NCI-H446 (cell line): ENCODE measurements around the gene IL6.
"Not testable (repeated sequence)": the region's sequence is repeated elsewhere in the genome, so short reads cannot be mapped to it uniquely, and the experiment has no call there.

Experiments
- DNase-seq, 2 experiments: peaks; one replicate each; lab custom pipeline; 2025; lab: John Stamatoyannopoulos, UW

IL6 gene

GRCh38 chr7:22726907-22727713 is at the start of gene IL6:
Gene IL6 (plus strand): TSS chr7:22727200. CDS start chr7:22727263, 63 bp downstream.
- peak in 1 of 2 experiments; percentile 70 for DNase-seq

DNA sequence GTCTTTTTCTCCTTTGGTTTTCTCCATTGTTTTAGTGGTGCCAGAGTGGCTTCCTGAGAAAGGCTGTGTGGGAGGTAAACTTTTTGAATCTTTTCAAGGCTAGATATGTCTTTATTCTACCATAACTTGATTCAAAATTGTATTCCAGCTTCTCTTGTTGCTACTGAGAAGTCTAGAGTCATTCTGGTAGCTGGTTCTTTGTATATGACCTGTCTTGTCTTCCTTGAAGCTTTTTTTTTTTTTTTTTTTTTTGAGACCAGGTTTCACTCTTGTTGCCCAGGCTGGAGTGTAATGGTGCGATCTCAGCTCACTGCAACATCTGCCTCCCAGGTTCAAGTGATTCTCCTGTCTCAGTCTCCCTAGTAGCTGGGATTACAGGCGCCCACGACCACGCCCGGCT is 49.7 kb upstream of the IL6 start:
- DNase-seq = not testable (repeated sequence)

- no peak for DNase-seq
Observed at GRCh38 chr7:22677680-22678079, 49.3 kb upstream of the IL6 start.

GRCh38 chr7:22680482-22680911 is 46.5 kb upstream of the IL6 start:
- no peak for DNase-seq

DNA sequence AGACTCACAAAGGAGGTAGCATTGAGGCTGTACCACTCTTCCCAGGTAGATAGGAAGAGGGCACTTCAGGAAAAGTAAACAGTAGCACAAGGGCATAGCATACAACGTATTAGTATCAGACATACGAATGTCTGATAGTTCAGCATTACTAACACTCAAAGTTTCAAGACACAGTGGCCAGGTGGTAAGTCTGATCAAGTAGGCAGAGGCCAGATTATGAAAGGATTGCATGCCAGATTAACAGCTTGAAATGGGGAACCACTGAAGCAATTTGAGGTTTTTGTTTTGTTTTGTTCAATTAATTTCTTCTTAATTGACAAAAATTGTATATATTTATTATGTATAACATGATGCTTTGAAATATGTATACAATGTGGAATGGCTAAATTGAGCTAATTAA is 45.7 kb upstream of the IL6 start:
- no peak for DNase-seq

DNA sequence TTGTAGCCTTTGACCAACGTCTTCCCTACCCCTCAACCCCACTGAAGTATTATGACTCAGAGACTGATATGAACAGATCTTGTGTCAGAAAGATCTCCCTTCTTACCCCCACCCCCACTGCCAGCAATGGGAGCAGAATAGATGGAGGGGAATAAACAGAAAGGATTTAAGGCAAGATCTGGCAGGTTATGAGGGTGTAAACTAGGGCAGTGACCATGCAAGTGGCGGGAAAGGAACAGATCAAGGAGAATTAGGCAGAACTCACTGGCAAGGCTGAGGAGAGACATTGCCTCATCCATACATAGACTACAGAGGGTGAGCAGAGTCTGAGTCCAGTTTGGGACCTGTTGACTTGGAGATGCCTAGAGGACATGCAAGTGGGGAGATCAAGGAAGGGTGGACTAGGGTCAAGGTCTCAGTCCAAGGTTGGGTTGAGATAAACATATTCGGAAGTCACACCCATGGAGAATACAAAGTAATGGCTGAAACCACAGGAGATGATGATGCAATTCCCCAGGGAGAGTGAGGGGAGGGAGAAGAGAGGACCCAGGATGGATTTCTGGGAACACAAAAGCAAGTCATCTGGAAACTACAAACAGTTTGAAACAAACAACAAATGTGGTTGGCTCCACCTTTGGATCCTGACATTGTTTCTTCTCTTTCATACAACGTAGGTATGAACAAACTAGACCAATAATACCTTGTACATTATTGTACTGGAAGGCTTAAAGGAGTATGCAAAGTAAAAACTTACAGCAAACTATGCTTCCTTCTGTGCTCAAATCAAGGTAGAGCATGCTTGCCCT is 44.9 kb upstream of the IL6 start:
- no peak for DNase-seq

DNA sequence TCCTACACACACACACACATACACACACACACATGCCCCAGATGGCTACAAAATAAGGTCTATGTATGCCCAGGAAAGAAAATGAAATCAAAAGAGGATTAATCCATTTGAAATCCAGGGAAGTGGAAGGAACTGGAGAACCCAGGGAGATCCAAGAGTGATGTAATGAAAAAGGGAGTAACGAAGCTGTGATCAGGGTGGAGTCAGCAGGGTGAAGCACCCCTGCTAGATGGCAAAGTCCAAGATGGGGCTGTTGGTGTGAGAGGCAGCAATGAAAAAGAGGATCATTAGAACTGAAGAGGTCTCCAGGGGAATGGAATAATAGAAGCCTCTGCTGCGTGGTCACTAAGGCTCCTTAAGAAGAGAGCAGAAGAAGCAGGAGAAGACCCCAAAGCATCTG is 43.6 kb upstream of the IL6 start:
- no peak for DNase-seq

GRCh38 chr7:22686620-22687019 is 40.4 kb upstream of the IL6 start:
- DNase-seq = no peak

DNA sequence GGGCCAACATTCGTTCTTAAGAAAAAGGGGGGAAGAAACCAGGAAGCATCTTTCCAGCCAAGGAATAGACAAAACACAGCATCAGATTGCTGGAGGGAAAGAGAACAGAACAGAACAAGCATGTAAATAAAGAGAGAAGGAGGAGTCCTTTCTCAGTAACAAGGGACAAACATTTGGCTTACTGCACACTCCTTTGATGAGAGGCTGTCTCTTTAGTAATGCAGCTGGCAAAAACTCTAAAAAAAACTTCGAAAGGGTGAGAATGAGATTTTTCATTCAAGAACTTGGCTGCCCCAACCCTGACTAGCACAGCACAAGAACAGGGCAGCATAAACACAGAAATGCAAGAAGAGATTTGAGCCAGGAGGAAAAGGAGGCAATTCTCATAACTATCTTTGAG is 38.9 kb upstream of the IL6 start:
- DNase-seq = no peak

GRCh38 chr7:22688934-22689333 is 38.1 kb upstream of the IL6 start:
- DNase-seq = not testable (repeated sequence)

GRCh38 chr7:22694597-22695207 is 32.3 kb upstream of the IL6 start:
- no peak for DNase-seq

GRCh38 chr7:22695476-22696132 is 31.4 kb upstream of the IL6 start:
- DNase-seq = no peak

- DNase-seq = no peak
Observed at GRCh38 chr7:22696541-22697228, 30.3 kb upstream of the IL6 start.

DNA sequence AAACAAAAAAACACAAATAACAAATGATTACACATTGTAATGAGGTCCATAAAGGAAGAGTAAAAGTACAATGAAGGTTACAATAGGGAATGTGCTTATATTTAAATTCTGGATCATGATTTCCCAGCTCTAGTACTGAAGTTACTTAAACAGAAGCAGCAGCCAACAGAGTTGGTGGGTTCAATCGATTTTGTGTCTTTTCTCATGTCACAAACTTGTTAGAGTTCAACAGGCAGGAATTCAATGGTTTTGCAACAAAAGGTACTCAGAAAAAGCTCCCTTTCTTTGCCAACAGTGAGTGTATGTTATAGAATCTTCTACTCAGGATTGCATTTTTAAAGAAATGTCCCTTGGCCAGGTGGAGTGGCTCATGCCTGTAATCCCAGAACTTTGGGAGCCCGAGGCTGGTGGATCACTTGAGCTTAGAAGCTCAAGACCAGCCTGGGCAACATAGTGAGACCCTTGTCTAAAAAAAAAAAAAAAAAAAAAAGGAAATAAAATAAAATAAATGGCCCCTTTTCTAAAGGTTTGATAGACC is 29.6 kb upstream of the IL6 start:
- DNase-seq = no peak

- DNase-seq = no peak
Observed at GRCh38 chr7:22697876-22698606, 29.0 kb upstream of the IL6 start.

GRCh38 chr7:22698767-22699166 is 28.2 kb upstream of the IL6 start:
- no peak for DNase-seq

DNA sequence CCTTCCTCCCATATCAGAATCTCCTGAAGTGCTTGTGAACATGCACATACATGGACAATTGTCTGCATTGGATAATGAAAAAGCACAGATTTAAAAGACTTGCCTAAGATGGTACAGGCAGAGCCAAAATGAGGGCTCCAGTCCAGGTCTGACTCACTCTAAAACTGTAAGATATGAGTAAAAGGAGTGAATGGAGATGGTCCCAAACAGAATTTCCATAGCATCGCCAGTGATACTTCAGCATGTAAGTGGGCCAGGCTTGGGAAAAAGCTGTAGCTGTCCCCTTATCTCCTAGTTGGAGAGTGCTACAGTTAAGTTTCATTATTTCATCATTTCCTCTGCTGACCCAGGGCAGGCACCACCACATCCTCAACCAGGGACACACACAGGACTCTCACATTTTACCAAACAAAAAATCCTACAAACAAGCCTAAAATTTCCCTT is 26.4 kb upstream of the IL6 start:
- DNase-seq = no peak

GRCh38 chr7:22702516-22702915 is 24.5 kb upstream of the IL6 start:
- no peak for DNase-seq

GRCh38 chr7:22703107-22703855 is 23.7 kb upstream of the IL6 start:
- not testable (repeated sequence) for DNase-seq
